ENCODE data around the gene CHN2.
"Not testable (repeated sequence)": the region's sequence is repeated elsewhere in the genome, so short reads cannot be mapped to it uniquely, and the experiment has no call there.

CHN2 gene

GRCh38 chr7:29255906-29256692 lies 61.5 kb downstream of the CHN2 start:
- DNase-seq (ENCODE audit: low read depth in 2 of 2), result no peak

GRCh38 chr7:29256693-29257002 lies 62.1 kb downstream of the CHN2 start:
- DNase-seq (ENCODE audit: low read depth in 2 of 2), result no peak

- DNase-seq (ENCODE audit: low read depth in 2 of 2), result no peak
These were observed 64.4 kb downstream of the CHN2 start for GRCh38 chr7:29258951-29259350.

- no peak for DNase-seq (ENCODE audit: low read depth in 2 of 2)
These were observed 67.8 kb downstream of the CHN2 start for GRCh38 chr7:29262191-29262917.

- not testable (repeated sequence) for DNase-seq (ENCODE audit: low read depth in 2 of 2)
These were observed 69.1 kb downstream of the CHN2 start for GRCh38 chr7:29263601-29264207.

GRCh38 chr7:29265208-29265923 lies 70.8 kb downstream of the CHN2 start:
- no peak for DNase-seq (ENCODE audit: low read depth in 2 of 2)

GRCh38 chr7:29269935-29270334 lies 75.4 kb downstream of the CHN2 start:
- DNase-seq (ENCODE audit: low read depth in 2 of 2), result no peak

- DNase-seq (ENCODE audit: low read depth in 2 of 2), result no peak
These were observed 76.2 kb downstream of the CHN2 start for GRCh38 chr7:29270594-29271318.

- DNase-seq (ENCODE audit: low read depth in 2 of 2), result no peak
These were observed 76.7 kb downstream of the CHN2 start for GRCh38 chr7:29271319-29271658.

- DNase-seq (ENCODE audit: low read depth in 2 of 2), result no peak
These were observed 77.5 kb downstream of the CHN2 start for GRCh38 chr7:29272057-29272456.

GRCh38 chr7:29274146-29275017 lies 79.8 kb downstream of the CHN2 start:
- peak; percentile 44 for DNase-seq (ENCODE audit: low read depth in 2 of 2)

- DNase-seq (ENCODE audit: low read depth in 2 of 2), result no peak
These were observed 80.4 kb downstream of the CHN2 start for GRCh38 chr7:29275018-29275318.

GRCh38 chr7:29275493-29275892 lies 80.9 kb downstream of the CHN2 start:
- no peak for DNase-seq (ENCODE audit: low read depth in 2 of 2)

GRCh38 chr7:29276199-29276598 lies 81.6 kb downstream of the CHN2 start:
- no peak for DNase-seq (ENCODE audit: low read depth in 2 of 2)

GRCh38 chr7:29276806-29277205 lies 82.2 kb downstream of the CHN2 start:
- no peak for DNase-seq (ENCODE audit: low read depth in 2 of 2)

- no peak for DNase-seq (ENCODE audit: low read depth in 2 of 2)
These were observed 83.1 kb downstream of the CHN2 start for GRCh38 chr7:29277436-29278215.

- DNase-seq (ENCODE audit: low read depth in 2 of 2), result no peak
These were observed 83.9 kb downstream of the CHN2 start for GRCh38 chr7:29278337-29279069.

GRCh38 chr7:29281782-29282541 lies 87.4 kb downstream of the CHN2 start:
- peak in 1 of 2 experiments; percentile 25 for DNase-seq (ENCODE audit: low read depth in 2 of 2)

Measured in fibroblast of skin of left quadriceps (primary cell).